Stimulated activated CD4-positive, alpha-beta T cell treated with anti-CD3 and anti-CD28 coated beads, Interleukin-12 subunit alpha, Interleukin-12 subunit beta, amount 100 ng/mL, for 4 hours (primary cell): ENCODE data around the gene HCAR2.
"Not testable (repeated sequence)": the region's sequence is repeated elsewhere in the genome, so short reads cannot be mapped to it uniquely, and the experiment has no call there.

Source experiments
- DNase-seq: peaks from one replicate; pipeline ENCODE4 v3.0.0-alpha.2; 2020

Gene HCAR2

DNA sequence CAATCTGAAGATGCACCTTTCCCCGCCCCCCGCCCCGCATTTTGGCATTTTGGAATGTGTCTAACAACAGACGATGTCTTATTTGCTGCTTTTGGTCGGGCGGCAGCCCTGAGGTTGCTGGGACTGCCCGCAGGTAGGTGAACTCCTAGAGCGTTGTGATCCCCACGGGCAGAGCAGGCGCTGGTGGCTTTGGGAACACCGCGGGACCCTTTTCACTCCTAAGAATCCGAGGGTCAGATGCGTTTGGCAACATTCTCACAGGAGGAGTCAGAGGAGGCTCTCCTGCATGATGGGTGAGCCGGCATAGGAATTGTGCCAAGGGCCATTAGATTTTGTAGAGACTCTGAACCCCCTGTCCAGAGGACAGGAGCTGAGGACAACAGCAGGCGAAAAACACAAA is 41.9 kb downstream of the HCAR2 start:
- DNase-seq, result no peak

DNA sequence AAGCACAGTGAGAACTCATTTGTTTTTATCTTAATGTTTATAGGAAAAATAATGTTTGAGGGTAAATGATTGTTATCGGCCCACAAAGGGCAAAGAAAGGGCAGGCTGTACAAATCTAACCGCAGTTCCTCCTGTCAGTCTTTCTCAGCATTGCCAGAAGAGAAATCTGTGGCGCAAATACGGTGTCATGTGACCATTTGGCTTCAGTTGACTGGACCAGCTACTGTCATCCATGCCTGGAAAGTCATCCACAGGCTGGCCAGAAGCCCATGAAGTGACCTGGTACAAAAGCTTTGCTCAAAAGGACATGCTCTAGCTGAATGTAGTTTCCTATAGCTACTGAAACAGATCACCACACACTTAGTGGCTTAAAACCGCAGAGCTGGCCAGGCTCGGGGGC is 43.6 kb downstream of the HCAR2 start:
- no peak for DNase-seq

DNA sequence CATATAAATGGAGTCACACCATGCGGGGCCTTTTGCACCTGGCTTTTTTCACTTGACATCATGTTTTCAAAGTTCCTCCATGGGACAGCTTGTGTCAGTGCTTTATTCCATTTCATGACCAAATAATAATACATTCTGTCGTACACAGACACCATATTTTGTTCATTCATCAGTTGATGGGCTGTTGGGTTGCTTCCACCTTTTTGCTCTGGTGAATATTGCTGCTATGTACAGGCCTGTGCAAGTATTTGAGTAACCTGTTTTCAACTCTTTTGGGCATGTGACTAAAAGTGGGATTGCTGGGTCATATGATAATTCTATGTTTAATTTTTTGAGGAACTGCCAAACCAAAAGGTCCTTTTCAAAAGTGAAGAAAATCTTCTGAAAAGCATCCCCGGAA is 46.9 kb downstream of the HCAR2 start:
- no peak for DNase-seq

DNA sequence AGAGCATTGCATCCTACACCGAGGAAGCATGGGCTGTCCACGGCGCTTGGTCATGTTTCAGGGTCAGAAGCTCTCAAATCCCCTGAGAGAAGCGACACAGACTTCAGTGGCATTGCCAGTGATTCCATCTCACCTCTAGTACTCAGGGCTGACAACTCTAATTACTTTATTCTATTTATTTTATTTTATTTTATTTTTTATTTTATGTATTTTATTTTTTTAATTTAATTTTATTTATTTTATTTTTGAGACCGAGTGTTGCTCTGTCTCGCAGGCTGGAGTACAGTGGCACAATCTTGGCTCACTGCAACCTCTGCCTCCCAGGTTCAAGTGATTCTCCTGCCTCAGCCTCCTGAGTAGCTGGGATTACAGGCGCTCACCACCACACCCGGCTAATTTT is 49.9 kb downstream of the HCAR2 start:
- DNase-seq, result not testable (repeated sequence)

DNA sequence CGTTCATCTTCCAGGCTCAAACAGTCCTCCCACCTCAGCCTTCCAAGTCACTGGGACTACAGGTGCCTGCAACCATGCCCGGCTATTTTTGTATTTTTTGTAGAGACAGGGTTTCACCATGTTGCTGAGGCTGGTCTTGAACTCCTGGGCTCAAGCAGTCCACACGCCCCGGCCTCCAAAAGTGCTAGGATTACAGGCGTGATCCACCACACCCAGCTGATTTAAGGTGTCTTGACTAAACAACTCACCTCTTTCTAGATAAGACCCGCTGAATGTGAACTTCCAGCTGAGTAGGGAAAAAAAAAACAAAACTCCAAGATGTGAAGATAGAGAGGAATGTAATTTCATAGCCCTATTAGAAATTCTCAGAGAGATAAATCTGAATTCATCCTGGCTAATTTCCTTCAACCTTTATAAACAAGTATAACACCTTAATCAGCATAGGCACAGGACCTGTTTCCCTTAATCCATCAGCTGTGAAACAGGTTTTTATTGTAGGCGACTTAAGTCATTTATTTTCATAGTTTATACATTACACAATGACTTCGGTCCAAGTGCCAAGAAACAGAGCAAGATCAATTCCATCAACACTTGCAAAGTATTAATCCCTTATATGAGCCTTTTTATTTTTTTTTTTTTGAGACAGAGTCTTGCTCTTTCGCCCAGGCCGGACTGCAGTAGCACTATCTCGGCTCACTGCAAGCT is 51.5 kb downstream of the HCAR2 start:
- DNase-seq, result no peak
